Ascending aorta (tissue), 2 donors: ENCODE results near the gene KCTD12. TPM values are rescaled to one million over a fixed set of nuclear protein-coding genes. Genes with fewer than 3 reads are reported as not detected.

Experiments
- DNase-seq, 2 donors: peaks; one replicate each; pipeline ENCODE4 v3.0.0-alpha.2; 2019; ENCODE audit warnings: low spot score in 2 of 2
- H3K27ac ChIP-seq, 2 donors: fragments of 200-600 bp; sonication (generic); one replicate each; pipeline ENCODE4 v1.5.1; 2016 to 2017; ENCODE audit warnings: mild to moderate bottlenecking in 1 of 2
- H3K27me3 ChIP-seq: fragments of 200-600 bp; sonication (generic); one replicate; pipeline ENCODE4 v1.5.1; 2017
- H3K36me3 ChIP-seq, 2 donors: fragments of 200-600 bp; sonication (generic); one replicate each; pipeline ENCODE4 v1.5.1; 2016
- H3K4me1 ChIP-seq, 2 donors: fragments of 200-600 bp; sonication (generic); one replicate each; pipeline ENCODE4 v1.5.1; 2016 to 2017; ENCODE audit warnings: mild to moderate bottlenecking in 1 of 2
- H3K4me3 ChIP-seq, 2 donors: fragments of 200-600 bp; sonication (generic); one replicate each; pipeline ENCODE4 v1.5.1; 2016 to 2017; ENCODE audit warnings: mild to moderate bottlenecking in 1 of 2
- H3K9me3 ChIP-seq, 2 donors: fragments of 200-600 bp; sonication (generic); one replicate each; pipeline ENCODE4 v1.5.1; 2016
- intact Hi-C: fragments of 100-400 bp; cut with DNase I; formaldehyde crosslinking; loops from one replicate; pipeline ENCODE4 v1.15.1; 2023
- total RNA-seq: library from RNA; depleted of rRNA; stranded (reverse); fragments of >200 nt; gene quantifications from one replicate; pipeline ENCODE4 v1.1.0, GENCODE V29; 2016
- TF ChIP-seq, protein P1 (sequence below), 3 experiments: fragments of 200-600 bp in 2 of 3; fragments of 450-650 bp in 1 of 3; sonication (generic) in 2 of 3; IDR thresholded peaks; one replicate each; pipeline ENCODE4 v1.5.1; 2016 to 2019; ENCODE audit warnings: antibody characterized with exemption in 3 of 3, mild to moderate bottlenecking in 1 of 3, moderate library complexity in 1 of 3

Gene KCTD12
- total RNA-seq, 1 donor from 2014 or later = 120 TPM

DNA sequence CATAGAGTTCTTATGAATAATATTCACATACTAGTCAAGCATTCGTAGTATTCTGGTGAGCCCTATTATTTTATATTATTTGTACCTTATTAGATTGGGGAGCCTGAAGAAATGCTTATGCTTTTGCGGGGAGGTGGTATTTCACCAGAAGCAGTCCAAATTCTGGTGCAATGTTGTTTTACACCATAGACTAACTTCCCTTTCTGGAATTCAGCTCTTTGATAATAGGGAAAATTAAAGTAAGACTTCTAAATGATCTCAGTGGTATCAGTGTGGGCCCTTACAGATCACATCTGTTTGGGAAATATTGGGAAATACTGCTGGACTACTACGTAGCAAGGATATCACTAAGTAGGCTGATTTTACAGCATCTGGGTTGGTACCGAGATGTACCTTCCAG is 34.2 kb downstream of the KCTD12 start:
- H3K9me3 ChIP-seq = no peaks in the 10 kb centered on the region
- TF ChIP-seq, protein P1, sequence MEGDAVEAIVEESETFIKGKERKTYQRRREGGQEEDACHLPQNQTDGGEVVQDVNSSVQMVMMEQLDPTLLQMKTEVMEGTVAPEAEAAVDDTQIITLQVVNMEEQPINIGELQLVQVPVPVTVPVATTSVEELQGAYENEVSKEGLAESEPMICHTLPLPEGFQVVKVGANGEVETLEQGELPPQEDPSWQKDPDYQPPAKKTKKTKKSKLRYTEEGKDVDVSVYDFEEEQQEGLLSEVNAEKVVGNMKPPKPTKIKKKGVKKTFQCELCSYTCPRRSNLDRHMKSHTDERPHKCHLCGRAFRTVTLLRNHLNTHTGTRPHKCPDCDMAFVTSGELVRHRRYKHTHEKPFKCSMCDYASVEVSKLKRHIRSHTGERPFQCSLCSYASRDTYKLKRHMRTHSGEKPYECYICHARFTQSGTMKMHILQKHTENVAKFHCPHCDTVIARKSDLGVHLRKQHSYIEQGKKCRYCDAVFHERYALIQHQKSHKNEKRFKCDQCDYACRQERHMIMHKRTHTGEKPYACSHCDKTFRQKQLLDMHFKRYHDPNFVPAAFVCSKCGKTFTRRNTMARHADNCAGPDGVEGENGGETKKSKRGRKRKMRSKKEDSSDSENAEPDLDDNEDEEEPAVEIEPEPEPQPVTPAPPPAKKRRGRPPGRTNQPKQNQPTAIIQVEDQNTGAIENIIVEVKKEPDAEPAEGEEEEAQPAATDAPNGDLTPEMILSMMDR (IDR thresholded peaks at IDR 0.05) = no peak
- no peak overlapping the region for H3K27ac ChIP-seq
- intact Hi-C loops = no loop called here
- no peaks in the 10 kb centered on the region for H3K27me3 ChIP-seq
- peaks cover 6 to 10% of the 10 kb centered on the region in 2 donors for H3K4me1 ChIP-seq
- no peak for DNase-seq
- no peaks in the 10 kb centered on the region for H3K36me3 ChIP-seq
- no peak overlapping the region for H3K4me3 ChIP-seq

DNA sequence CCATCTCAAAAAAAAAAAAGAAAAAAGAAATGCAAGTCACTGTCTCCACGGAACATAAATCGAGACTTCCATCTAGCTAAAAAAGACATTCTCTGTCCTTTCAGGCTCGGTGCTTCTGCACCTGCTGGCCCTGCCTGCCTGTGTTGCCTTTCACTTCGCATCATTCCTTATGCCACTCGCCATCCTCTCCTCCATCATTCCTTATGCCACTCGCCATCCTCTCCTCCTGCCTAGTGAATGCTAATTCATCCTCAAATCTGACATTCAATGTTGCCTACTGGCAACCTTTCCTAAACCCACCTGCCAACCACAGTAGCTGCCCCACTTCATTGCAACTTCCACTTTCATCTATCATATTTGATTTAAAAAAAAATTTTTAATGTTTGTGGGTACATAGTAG is 36.7 kb downstream of the KCTD12 start:
- Histone ChIP-seq H3K27me3 (no peaks in the 10 kb centered on the region), H3K4me1 (peaks cover 3 to 13% of the 10 kb centered on the region in 2 donors), H3K27ac (no peak overlapping the region), H3K36me3 (no peaks in the 10 kb centered on the region), H3K4me3 (no peak overlapping the region), H3K9me3 (no peaks in the 10 kb centered on the region)
- TF ChIP-seq, protein P1 (IDR thresholded peaks at IDR 0.05) = no peak
- intact Hi-C loops = no loop called here
- DNase-seq = no peak

DNA sequence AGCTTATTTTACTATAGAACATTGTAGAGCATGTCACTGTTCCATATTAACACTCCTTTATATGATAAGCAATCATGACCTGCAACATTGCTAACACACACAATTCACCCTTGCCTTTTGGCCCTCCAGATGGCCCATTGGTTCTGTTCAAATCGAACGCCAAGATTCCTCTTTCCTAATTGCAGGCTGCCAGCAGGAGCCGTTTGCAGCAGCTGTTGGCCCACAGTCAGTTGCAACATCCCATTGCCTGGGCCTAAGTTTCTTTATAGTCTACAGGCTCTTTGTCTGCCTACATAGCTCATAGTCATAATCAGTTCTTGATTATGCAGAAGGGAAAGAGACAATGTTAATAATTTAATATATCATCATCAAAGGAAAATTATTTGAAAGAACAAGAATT is 37.6 kb downstream of the KCTD12 start:
- DNase-seq = peak in 1 of 2 donors; percentile 63
- Histone ChIP-seq H3K4me3 (no peak overlapping the region), H3K4me1 (peaks cover 0 to 7% of the 10 kb centered on the region in 2 donors), H3K9me3 (no peaks in the 10 kb centered on the region), H3K27ac (no peak overlapping the region), H3K27me3 (no peaks in the 10 kb centered on the region), H3K36me3 (no peaks in the 10 kb centered on the region)
- intact Hi-C loops = no loop called here
- TF ChIP-seq, protein P1 (IDR thresholded peaks at IDR 0.05) = no peak

DNA sequence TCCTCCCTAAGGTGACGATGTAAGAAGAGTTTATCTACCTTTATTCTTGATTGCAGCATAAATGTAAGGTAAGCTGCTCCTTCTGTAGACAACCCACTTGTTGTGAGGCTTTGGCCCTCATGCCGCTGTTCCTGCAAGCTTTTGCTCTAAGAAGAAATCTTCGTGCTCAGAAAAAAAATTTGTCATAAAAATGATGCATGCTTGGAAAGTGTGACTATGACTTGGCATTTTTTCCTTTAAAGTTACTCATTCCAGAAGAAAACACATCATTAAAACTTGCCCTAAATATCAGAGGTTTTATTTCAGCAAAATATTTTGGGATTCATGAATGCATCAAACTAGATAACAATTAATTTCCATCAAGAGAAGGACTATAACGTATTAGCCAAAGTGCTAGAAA is 39.8 kb downstream of the KCTD12 start:
- H3K9me3 ChIP-seq = no peaks in the 10 kb centered on the region
- H3K27me3 ChIP-seq = no peaks in the 10 kb centered on the region
- TF ChIP-seq, protein P1 (IDR thresholded peaks at IDR 0.05) = no peak
- peaks cover 0 to 3% of the 10 kb centered on the region in 2 donors for H3K4me1 ChIP-seq
- DNase-seq = no peak
- H3K36me3 ChIP-seq = no peaks in the 10 kb centered on the region
- H3K27ac ChIP-seq = peak overlapping the region; percentile 4 to 28
- intact Hi-C loops = no loop called here
- H3K4me3 ChIP-seq = no peak overlapping the region

DNA sequence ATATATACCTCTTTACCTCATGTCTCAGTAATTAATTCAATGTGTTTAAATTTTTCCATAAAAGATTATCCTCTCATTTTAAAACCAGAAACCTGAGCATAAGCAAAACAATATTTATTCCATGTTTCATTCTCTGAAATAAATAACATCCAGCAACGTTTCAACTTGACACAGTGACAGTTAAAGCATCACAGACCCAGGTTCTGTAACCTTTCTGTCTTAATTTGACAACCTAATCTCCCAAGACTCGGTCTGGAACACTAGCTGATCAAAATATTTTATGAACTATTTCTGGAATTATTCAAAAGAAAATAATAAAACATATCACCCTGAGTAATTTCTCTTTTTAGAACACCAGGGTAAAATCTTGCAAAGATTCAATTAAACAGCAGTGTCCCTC is 40.3 kb downstream of the KCTD12 start:
- no peak overlapping the region for H3K4me3 ChIP-seq
- H3K27ac ChIP-seq = peak overlapping the region; percentile 4 to 16
- intact Hi-C loops = no loop called here

More for the DNA sequence above, 40.3 kb downstream of the KCTD12 start:
- Histone ChIP-seq H3K27me3 (no peaks in the 10 kb centered on the region), H3K4me1 (peaks cover 0 to 3% of the 10 kb centered on the region in 2 donors), H3K9me3 (no peaks in the 10 kb centered on the region), H3K36me3 (no peaks in the 10 kb centered on the region)
- TF ChIP-seq, protein P1 (IDR thresholded peaks at IDR 0.05) = no peak
- DNase-seq = no peak
